H1 (cell line): ENCODE results near the gene ALK. TPM values are rescaled to one million over a fixed set of nuclear protein-coding genes. Genes with fewer than 3 reads are reported as not detected.

Source experiments
- JUND ChIP-seq: IDR thresholded peaks from 2 replicates; pipeline ENCODE4 v1.6.1; 2011; ENCODE audit warnings: mild to moderate bottlenecking, improper control_type of control experiment, low read length
- KDM4A ChIP-seq: IDR thresholded peaks from one replicate; pipeline ENCODE4 v1.7.1; 2012; ENCODE audit warnings: low read depth, mild to moderate bottlenecking, moderate library complexity, low read length, inconsistent platforms; ENCODE audit not compliant: severe bottlenecking
- TCF12 ChIP-seq: IDR thresholded peaks from 2 replicates; pipeline ENCODE4 v1.6.1; 2011; ENCODE audit warnings: low read depth, mild to moderate bottlenecking, low read length
- YY1 ChIP-seq: IDR thresholded peaks from 2 replicates; pipeline ENCODE4 v1.6.1; 2011; ENCODE audit warnings: low read depth, mild to moderate bottlenecking, low read length
- polyA plus RNA-seq, 7 experiments: library from polyadenylated mRNA; depleted of rRNA in 3 of 7; stranded (reverse) in 5 of 7; unstranded in 2 of 7; fragments of >200 nt in 5 of 7; fragments of 200-250 nt in 2 of 7; gene quantifications; 1 replicate in 5 of 7; 2 replicates in 1 of 7; 4 replicates in 1 of 7; pipeline versions ENCODE4 v1.2.1 to v1.2.3, GENCODE V29; 2011 to 2013; ENCODE audit warnings: missing spikeins in 2 of 7, mixed read lengths in 2 of 7
- total RNA-seq: library from RNA; stranded (reverse); fragmentation: NEBNext Ultra II Directional; extraction: Animal tissue kit (Norgen Biotek cat#: 25700); gene quantifications from 2 replicates; pipeline ENCODE4 v1.2.1, GENCODE V29; 2021
- TF ChIP-seq, protein P1 (sequence below): IDR thresholded peaks from 2 replicates; pipeline ENCODE4 v1.6.1; 2011; ENCODE audit warnings: low read length, improper control_type of control experiment

ALK gene
- total and polyA plus RNA-seq, 2 of the 8 experiments (the other 6 are each of a cell fraction or from before 2014, with no cell fraction given), result 0.02 to 0.09 TPM

DNA sequence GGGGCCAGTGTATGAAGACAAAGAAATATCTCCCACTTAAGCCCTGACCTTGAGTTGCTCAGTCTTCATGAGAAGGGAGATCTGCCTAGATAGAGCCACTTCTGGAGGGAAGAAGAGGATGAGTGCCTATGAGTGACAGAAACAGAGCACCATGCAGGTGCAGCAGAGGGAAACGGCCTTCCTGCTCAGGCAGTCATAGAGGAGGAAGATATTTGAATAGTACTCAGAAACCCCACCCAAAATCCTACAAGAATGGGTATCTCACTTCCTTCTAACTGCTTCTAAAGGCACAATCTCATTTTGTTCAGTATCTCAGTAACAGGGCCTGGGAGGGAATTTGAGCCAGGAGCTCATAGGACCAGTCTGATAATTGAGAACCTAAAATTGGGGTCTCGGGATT, 339.3 kb downstream of the ALK start (continued):
- TF ChIP-seq, protein P1, sequence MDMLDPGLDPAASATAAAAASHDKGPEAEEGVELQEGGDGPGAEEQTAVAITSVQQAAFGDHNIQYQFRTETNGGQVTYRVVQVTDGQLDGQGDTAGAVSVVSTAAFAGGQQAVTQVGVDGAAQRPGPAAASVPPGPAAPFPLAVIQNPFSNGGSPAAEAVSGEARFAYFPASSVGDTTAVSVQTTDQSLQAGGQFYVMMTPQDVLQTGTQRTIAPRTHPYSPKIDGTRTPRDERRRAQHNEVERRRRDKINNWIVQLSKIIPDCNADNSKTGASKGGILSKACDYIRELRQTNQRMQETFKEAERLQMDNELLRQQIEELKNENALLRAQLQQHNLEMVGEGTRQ, result no peak
- TF ChIP-seq KDM4A (no peak), TCF12 (no peak), YY1 (no peak), JUND (no peak)
